WTC11 (cell line): ENCODE data around the gene RPL41. TPM values are rescaled to one million over a fixed set of nuclear protein-coding genes. Genes with fewer than 3 reads are reported as not detected.
A peak's percentile ranks its signal among the peaks of the same experiment; 100 is the strongest.

Experiments
- ATAC-seq: fragments of 200-7000 bp; cut with Tn5 transposase; 2 replicates; pipeline ENCODE4 v1.10.0; 2021; ENCODE audit warnings: mild to moderate bottlenecking, moderate library complexity
- CTCF ChIA-PET: fragments of 300-600 bp; sonication (Branson Sonifier 250); formaldehyde crosslinking; loops from one replicate; lab custom pipeline; 2021; ENCODE audit warnings: antibody characterized with exemption; lab: Charles Lee
- POLR2A ChIA-PET: fragments of 350-600 bp; sonication (Branson Sonifier 250); formaldehyde crosslinking; loops from one replicate; lab custom pipeline; 2021; ENCODE audit warnings: antibody characterized with exemption; lab: Charles Lee
- DNase-seq: peaks from one replicate; pipeline ENCODE4 v3.0.0; 2021; ENCODE audit warnings: low spot score
- H3K27ac Mint-ChIP-seq: 2 replicates; pipeline ENCODE4 v1.8.0; 2021; ENCODE audit warnings: mixed read lengths
- H3K27me3 Mint-ChIP-seq: 2 replicates; pipeline ENCODE4 v1.8.0; 2021; ENCODE audit warnings: low read depth, mild to moderate bottlenecking, moderate library complexity, mixed read lengths
- H3K36me3 Mint-ChIP-seq: 2 replicates; pipeline ENCODE4 v1.8.0; 2021; ENCODE audit warnings: mixed read lengths
- H3K4me1 Mint-ChIP-seq: 2 replicates; pipeline ENCODE4 v1.8.0; 2022; ENCODE audit warnings: mixed read lengths
- H3K4me3 Mint-ChIP-seq: 2 replicates; pipeline ENCODE4 v1.8.0; 2021; ENCODE audit warnings: mild to moderate bottlenecking, moderate library complexity, mixed read lengths
- H3K9me3 Mint-ChIP-seq: 2 replicates; pipeline ENCODE4 v1.8.0; 2021; ENCODE audit warnings: mixed read lengths
- CBFB ChIP-seq: sonication (generic); formaldehyde crosslinking; IDR thresholded peaks from 2 replicates; pipeline ENCODE4 v1.8.1; 2022; ENCODE audit warnings: mild to moderate bottlenecking, low read depth, missing genetic modification reagents
- EMX1 ChIP-seq: fragments of 250-450 bp; sonication (Bioruptor Pico); IDR thresholded peaks from 2 replicates; pipeline ENCODE4 v1.8.0; 2021; ENCODE audit warnings: mild to moderate bottlenecking
- JUN ChIP-seq: sonication (generic); formaldehyde crosslinking; IDR thresholded peaks from 2 replicates; pipeline ENCODE4 v1.8.0; 2023; ENCODE audit warnings: mild to moderate bottlenecking, missing genetic modification reagents
- NR3C1 ChIP-seq: sonication (generic); formaldehyde crosslinking; conservative IDR thresholded peaks from 2 replicates; pipeline ENCODE4 v1.8.1; 2023; ENCODE audit warnings: low read depth, mild to moderate bottlenecking, missing genetic modification reagents
- PRDM15 ChIP-seq: sonication (generic); formaldehyde crosslinking; IDR thresholded peaks from 2 replicates; pipeline ENCODE4 v1.8.0; 2022; ENCODE audit warnings: missing genetic modification reagents
- TCF7 ChIP-seq: sonication (generic); formaldehyde crosslinking; IDR thresholded peaks from 2 replicates; pipeline ENCODE4 v1.8.0; 2022; ENCODE audit warnings: mild to moderate bottlenecking, low read depth, missing genetic modification reagents, moderate library complexity
- USF2 ChIP-seq: sonication (generic); formaldehyde crosslinking; IDR thresholded peaks from 2 replicates; pipeline ENCODE4 v1.8.1; 2023; ENCODE audit warnings: mild to moderate bottlenecking, missing genetic modification reagents, moderate library complexity
- ZNF138 ChIP-seq: sonication (generic); formaldehyde crosslinking; conservative IDR thresholded peaks from 2 replicates; pipeline ENCODE4 v1.8.1; 2022; ENCODE audit warnings: mild to moderate bottlenecking, moderate library complexity, missing genetic modification reagents
- ZNF219 ChIP-seq: sonication (generic); formaldehyde crosslinking; IDR thresholded peaks from 2 replicates; pipeline ENCODE4 v1.8.0; 2023; ENCODE audit warnings: missing genetic modification reagents, mild to moderate bottlenecking, borderline replicate concordance
- ZNF317 ChIP-seq: sonication (generic); formaldehyde crosslinking; IDR thresholded peaks from 2 replicates; pipeline ENCODE4 v1.8.1; 2023; ENCODE audit warnings: low read depth, mild to moderate bottlenecking, moderate library complexity, missing genetic modification reagents, borderline replicate concordance
- ZNF396 ChIP-seq: fragments of 250-450 bp; sonication (Bioruptor Pico); IDR thresholded peaks from 2 replicates; pipeline ENCODE4 v1.8.0; 2021; ENCODE audit warnings: mild to moderate bottlenecking, moderate library complexity, borderline replicate concordance
- ZNF671 ChIP-seq: fragments of 250-450 bp; sonication (Bioruptor Pico); IDR thresholded peaks from 2 replicates; pipeline ENCODE4 v1.8.0; 2021; ENCODE audit warnings: mild to moderate bottlenecking
- total RNA-seq: library from RNA; stranded (reverse); gene quantifications from 3 replicates; pipeline ENCODE4 v1.2.3, GENCODE V29; 2021
- TF ChIP-seq, protein P1 (sequence below): fragments of 250-450 bp; sonication (Bioruptor Pico); IDR thresholded peaks from 2 replicates; pipeline ENCODE4 v2.1.2; 2022; ENCODE audit warnings: mild to moderate bottlenecking, moderate library complexity
- TF ChIP-seq, protein P2 (sequence below): fragments of 250-450 bp; sonication (Bioruptor Pico); conservative IDR thresholded peaks from 2 replicates; pipeline ENCODE4 v1.9.0; 2021; ENCODE audit warnings: mild to moderate bottlenecking
- TF ChIP-seq, protein P3 (sequence below): sonication (generic); formaldehyde crosslinking; IDR thresholded peaks from 2 replicates; pipeline ENCODE4 v1.8.0; 2023; ENCODE audit warnings: missing genetic modification reagents, mild to moderate bottlenecking, borderline replicate concordance
- TF ChIP-seq, protein P4 (sequence below): fragments of 250-450 bp; sonication (Bioruptor Pico); IDR thresholded peaks from 2 replicates; pipeline ENCODE4 v1.9.0; 2021; ENCODE audit warnings: mild to moderate bottlenecking

RPL41 gene
- total RNA-seq, 1 experiment from 2014 or later: 4,004 TPM

GRCh38 chr12:56153678-56154065 is 37.2 kb downstream of the RPL41 start (continued):
- TF ChIP-seq, protein P1, sequence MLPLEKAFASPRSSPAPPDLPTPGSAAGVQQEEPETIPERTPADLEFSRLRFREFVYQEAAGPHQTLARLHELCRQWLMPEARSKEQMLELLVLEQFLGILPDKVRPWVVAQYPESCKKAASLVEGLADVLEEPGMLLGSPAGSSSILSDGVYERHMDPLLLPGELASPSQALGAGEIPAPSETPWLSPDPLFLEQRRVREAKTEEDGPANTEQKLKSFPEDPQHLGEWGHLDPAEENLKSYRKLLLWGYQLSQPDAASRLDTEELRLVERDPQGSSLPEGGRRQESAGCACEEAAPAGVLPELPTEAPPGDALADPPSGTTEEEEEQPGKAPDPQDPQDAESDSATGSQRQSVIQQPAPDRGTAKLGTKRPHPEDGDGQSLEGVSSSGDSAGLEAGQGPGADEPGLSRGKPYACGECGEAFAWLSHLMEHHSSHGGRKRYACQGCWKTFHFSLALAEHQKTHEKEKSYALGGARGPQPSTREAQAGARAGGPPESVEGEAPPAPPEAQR (CRISPR knock-in tag): no peak
- no peak for TF ChIP-seq CBFB
- no peak for TF ChIP-seq TCF7 (CRISPR knock-in tag)
- TF ChIP-seq NR3C1 (CRISPR knock-in tag): no peak
- TF ChIP-seq ZNF138 (CRISPR knock-in tag): no peak
- TF ChIP-seq EMX1 (CRISPR knock-in tag): no peak
- TF ChIP-seq ZNF219 (CRISPR knock-in tag): no peak
- no peak for TF ChIP-seq ZNF396 (CRISPR knock-in tag)

- peaks cover 25% of the 10 kb centered on the region for H3K4me1 Mint-ChIP-seq
- no peaks in the 10 kb centered on the region for H3K9me3 Mint-ChIP-seq
- CTCF ChIA-PET: interaction anchor here (0.5 to 1.3 kb wide), 4 partner anchors 18 to 35 kb away, joined by 3 read pairs; partner anchors contain the start of genes ESYT1 and SMARCC2
- H3K36me3 Mint-ChIP-seq: peaks cover 23% of the 10 kb centered on the region
- TF ChIP-seq, protein P2, sequence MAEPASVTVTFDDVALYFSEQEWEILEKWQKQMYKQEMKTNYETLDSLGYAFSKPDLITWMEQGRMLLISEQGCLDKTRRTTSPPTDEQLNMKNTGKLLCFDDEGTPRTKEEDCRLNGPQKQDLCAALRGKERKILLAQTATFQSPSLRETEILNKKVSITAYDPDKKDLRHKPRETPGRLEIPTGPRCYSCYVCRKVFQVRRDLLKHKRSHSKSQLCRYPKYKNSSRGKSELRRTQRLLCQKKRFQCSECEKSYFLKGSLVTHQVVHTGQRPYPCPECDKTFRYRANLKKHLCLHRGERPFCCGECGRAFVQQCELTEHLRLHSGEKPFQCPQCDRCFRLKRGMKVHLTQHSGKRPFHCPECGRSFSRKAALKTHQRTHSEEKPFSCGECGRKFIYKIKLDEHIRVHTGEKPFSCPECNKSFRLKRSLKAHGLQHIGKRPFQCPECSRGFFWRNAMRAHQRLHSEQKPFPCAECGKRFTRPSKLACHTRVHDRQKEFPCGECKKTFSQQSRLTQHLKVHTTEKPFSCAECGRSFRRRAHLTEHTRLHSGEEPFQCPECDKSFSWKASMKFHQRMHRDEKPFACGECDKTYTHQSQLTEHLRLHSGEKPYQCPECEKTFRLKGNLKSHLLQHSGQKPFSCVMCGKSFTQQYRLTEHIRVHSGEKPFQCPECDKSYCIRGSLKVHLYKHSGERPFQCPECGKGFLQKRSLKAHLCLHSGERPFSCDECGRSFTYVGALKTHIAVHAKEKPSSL (CRISPR knock-in tag): no peak
- TF ChIP-seq USF2 (CRISPR knock-in tag): no peak
- TF ChIP-seq ZNF671 (CRISPR knock-in tag): no peak
- TF ChIP-seq, protein P3, sequence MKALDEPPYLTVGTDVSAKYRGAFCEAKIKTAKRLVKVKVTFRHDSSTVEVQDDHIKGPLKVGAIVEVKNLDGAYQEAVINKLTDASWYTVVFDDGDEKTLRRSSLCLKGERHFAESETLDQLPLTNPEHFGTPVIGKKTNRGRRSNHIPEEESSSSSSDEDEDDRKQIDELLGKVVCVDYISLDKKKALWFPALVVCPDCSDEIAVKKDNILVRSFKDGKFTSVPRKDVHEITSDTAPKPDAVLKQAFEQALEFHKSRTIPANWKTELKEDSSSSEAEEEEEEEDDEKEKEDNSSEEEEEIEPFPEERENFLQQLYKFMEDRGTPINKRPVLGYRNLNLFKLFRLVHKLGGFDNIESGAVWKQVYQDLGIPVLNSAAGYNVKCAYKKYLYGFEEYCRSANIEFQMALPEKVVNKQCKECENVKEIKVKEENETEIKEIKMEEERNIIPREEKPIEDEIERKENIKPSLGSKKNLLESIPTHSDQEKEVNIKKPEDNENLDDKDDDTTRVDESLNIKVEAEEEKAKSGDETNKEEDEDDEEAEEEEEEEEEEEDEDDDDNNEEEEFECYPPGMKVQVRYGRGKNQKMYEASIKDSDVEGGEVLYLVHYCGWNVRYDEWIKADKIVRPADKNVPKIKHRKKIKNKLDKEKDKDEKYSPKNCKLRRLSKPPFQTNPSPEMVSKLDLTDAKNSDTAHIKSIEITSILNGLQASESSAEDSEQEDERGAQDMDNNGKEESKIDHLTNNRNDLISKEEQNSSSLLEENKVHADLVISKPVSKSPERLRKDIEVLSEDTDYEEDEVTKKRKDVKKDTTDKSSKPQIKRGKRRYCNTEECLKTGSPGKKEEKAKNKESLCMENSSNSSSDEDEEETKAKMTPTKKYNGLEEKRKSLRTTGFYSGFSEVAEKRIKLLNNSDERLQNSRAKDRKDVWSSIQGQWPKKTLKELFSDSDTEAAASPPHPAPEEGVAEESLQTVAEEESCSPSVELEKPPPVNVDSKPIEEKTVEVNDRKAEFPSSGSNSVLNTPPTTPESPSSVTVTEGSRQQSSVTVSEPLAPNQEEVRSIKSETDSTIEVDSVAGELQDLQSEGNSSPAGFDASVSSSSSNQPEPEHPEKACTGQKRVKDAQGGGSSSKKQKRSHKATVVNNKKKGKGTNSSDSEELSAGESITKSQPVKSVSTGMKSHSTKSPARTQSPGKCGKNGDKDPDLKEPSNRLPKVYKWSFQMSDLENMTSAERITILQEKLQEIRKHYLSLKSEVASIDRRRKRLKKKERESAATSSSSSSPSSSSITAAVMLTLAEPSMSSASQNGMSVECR (CRISPR knock-in tag): no peak
- TF ChIP-seq, all 79 proteins: peak for 0
- ATAC-seq (no peak), DNase-seq (no peak)
- Mint-ChIP-seq H3K4me3 (no peak overlapping the region), H3K27ac (no peak overlapping the region), H3K27me3 (no peaks in the 10 kb centered on the region)
- POLR2A ChIA-PET: no interaction called here
Measured at GRCh38 chr12:56154246-56154771, 37.9 kb downstream of the RPL41 start.

DNA sequence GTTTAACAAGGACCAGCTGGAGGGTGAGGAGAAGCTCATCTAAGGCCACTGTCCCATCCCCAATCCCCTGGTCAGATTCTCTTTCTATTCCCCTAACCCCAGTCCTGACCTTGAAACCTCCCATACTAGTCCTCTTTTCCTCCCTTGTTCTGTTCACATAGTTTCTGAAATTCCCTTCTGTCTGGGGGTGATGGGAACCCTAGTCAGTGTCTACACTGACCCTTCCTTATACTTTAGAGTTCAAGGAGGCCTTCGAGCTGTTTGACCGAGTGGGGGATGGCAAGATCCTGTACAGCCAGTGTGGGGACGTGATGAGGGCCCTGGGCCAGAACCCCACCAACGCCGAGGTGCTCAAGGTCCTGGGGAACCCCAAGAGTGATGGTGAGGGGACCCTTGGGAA is 38.4 kb downstream of the RPL41 start:
- Mint-ChIP-seq H3K4me1 (peaks cover 30% of the 10 kb centered on the region), H3K9me3 (no peaks in the 10 kb centered on the region), H3K4me3 (no peak overlapping the region), H3K27ac (peak overlapping the region; percentile 55; the same call in 1 of the 2 replicates), H3K27me3 (no peaks in the 10 kb centered on the region), H3K36me3 (peaks cover 25% of the 10 kb centered on the region)
- DNase-seq (no peak), ATAC-seq (no peak)
- POLR2A ChIA-PET: no interaction called here
- CTCF ChIA-PET: interaction anchor here (0.9 to 1.3 kb wide), 4 partner anchors 27 to 161 kb away, joined by 3 read pairs; partner anchors contain the start of genes CNPY2, ESYT1 and SMARCC2
- no peak for TF ChIP-seq ZNF317 (CRISPR knock-in tag)
- TF ChIP-seq, protein P4, sequence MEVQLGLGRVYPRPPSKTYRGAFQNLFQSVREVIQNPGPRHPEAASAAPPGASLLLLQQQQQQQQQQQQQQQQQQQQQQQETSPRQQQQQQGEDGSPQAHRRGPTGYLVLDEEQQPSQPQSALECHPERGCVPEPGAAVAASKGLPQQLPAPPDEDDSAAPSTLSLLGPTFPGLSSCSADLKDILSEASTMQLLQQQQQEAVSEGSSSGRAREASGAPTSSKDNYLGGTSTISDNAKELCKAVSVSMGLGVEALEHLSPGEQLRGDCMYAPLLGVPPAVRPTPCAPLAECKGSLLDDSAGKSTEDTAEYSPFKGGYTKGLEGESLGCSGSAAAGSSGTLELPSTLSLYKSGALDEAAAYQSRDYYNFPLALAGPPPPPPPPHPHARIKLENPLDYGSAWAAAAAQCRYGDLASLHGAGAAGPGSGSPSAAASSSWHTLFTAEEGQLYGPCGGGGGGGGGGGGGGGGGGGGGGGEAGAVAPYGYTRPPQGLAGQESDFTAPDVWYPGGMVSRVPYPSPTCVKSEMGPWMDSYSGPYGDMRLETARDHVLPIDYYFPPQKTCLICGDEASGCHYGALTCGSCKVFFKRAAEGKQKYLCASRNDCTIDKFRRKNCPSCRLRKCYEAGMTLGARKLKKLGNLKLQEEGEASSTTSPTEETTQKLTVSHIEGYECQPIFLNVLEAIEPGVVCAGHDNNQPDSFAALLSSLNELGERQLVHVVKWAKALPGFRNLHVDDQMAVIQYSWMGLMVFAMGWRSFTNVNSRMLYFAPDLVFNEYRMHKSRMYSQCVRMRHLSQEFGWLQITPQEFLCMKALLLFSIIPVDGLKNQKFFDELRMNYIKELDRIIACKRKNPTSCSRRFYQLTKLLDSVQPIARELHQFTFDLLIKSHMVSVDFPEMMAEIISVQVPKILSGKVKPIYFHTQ (CRISPR knock-in tag): no peak
- TF ChIP-seq JUN (CRISPR knock-in tag): no peak
- TF ChIP-seq ZNF396 (CRISPR knock-in tag): no peak
- TF ChIP-seq PRDM15 (CRISPR knock-in tag): no peak
